DND-41 (cell line): ENCODE results near the gene VPS33A.

Experiments used
- EZH2 ChIP-seq: IDR thresholded peaks from 3 replicates; pipeline ENCODE4 v1.6.1; 2012; ENCODE audit warnings: borderline replicate concordance, low read depth, mild to moderate bottlenecking, moderate library complexity, low read length, inconsistent platforms; ENCODE audit not compliant: severe bottlenecking
- TF ChIP-seq, protein P1 (sequence below): IDR thresholded peaks from 2 replicates; pipeline ENCODE4 v1.5.1; 2012; ENCODE audit warnings: borderline replicate concordance, low read length, moderate library complexity, mild to moderate bottlenecking; ENCODE audit not compliant: poor library complexity, severe bottlenecking; ENCODE audit errors: extremely low read depth

DNA sequence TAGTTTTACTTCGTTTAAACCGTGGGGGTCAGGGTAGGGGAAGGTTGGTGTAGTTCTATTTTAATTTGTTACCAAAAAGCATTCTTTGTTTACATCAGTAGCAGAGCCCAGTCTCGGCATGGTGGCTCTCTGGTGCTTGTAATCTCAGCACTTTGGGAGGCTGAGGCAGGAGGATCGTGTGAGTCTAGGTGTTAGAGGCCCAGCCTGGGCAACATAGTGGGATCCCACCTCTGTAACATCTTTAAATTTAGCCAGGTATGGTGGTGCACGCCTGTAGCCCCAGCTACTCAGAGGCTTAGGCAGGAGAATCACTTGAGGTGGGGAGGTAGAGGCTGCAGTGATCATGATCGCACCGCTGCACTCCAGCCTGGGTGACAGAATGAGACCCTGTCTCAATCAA, 81.2 kb downstream of the VPS33A start:
- TF ChIP-seq, protein P1, sequence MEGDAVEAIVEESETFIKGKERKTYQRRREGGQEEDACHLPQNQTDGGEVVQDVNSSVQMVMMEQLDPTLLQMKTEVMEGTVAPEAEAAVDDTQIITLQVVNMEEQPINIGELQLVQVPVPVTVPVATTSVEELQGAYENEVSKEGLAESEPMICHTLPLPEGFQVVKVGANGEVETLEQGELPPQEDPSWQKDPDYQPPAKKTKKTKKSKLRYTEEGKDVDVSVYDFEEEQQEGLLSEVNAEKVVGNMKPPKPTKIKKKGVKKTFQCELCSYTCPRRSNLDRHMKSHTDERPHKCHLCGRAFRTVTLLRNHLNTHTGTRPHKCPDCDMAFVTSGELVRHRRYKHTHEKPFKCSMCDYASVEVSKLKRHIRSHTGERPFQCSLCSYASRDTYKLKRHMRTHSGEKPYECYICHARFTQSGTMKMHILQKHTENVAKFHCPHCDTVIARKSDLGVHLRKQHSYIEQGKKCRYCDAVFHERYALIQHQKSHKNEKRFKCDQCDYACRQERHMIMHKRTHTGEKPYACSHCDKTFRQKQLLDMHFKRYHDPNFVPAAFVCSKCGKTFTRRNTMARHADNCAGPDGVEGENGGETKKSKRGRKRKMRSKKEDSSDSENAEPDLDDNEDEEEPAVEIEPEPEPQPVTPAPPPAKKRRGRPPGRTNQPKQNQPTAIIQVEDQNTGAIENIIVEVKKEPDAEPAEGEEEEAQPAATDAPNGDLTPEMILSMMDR = no peak
- TF ChIP-seq EZH2 = no peak
